Mucosa of descending colon (tissue), 3 donors: ENCODE data around the gene TTC34. TPM values are rescaled to one million over a fixed set of nuclear protein-coding genes. Genes with fewer than 3 reads are reported as not detected.

Source experiments
- ATAC-seq: fragments of 200-7000 bp; cut with Tn5 transposase; one replicate; pipeline ENCODE4 v1.9.1; 2020; ENCODE audit warnings: mild to moderate bottlenecking, moderate library complexity
- DNase-seq, 3 donors: peaks; one replicate each; pipeline ENCODE4 v3.0.0-alpha.2; 2020
- H3K36me3 ChIP-seq: fragments of 200-600 bp; one replicate; pipeline ENCODE4 v1.8.0; 2021; ENCODE audit warnings: low read depth, mild to moderate bottlenecking
- H3K4me1 ChIP-seq: fragments of 200-600 bp; one replicate; pipeline ENCODE4 v1.8.0; 2021; ENCODE audit warnings: low read depth, mild to moderate bottlenecking
- H3K4me3 ChIP-seq: fragments of 200-600 bp; one replicate; pipeline ENCODE4 v1.8.0; 2021; ENCODE audit warnings: mild to moderate bottlenecking
- H3K9me3 ChIP-seq: fragments of 200-600 bp; one replicate; pipeline ENCODE4 v1.8.0; 2021; ENCODE audit warnings: mild to moderate bottlenecking
- CTCF ChIP-seq: fragments of 200-600 bp; IDR thresholded peaks from one replicate; pipeline ENCODE4 v1.8.0; 2022; ENCODE audit warnings: antibody characterized with exemption, mild to moderate bottlenecking
- intact Hi-C, 2 donors: fragments of 100-400 bp; cut with DNase I in 1 of 2; cut with micrococcal nuclease in 1 of 2; formaldehyde crosslinking; loops; one replicate each; pipeline versions ENCODE4 v1.11.0 to v1.11.1; 2022; cut with DNase I, micrococcal nuclease
- total RNA-seq, 3 donors: library from RNA; stranded (reverse); fragmentation: NEBNext Ultra II Directional in 2 of 3; extraction: Animal tissue kit (Norgen Biotek cat#: 25700) in 2 of 3; gene quantifications; one replicate each; pipeline versions ENCODE4 v1.2.1 to v1.2.4, GENCODE V29; 2021 to 2023
- donor health status: DM: no; HTN: no; CAD: no; lungs with moderate emphysema.
- donor health status: DM: no; HTN: no; CAD: no.
- donor health status: DM: no; HTN: yes; CAD: no.

The TTC34 gene
- total RNA-seq, 3 donors from 2014 or later, result 0.43 to 1.1 (median 0.61) TPM

- H3K4me3 ChIP-seq, result no peak overlapping the region
- ATAC-seq, result no peak
- DNase-seq, result no peak
- no peaks in the 10 kb centered on the region for H3K4me1 ChIP-seq
- intact Hi-C loops, result no loop called here
- no peaks in the 10 kb centered on the region for H3K36me3 ChIP-seq
- TF ChIP-seq CTCF, result no peak
- H3K9me3 ChIP-seq, result peaks cover 22% of the 10 kb centered on the region
Measured at GRCh38 chr1:2795926-2796325, 5.6 kb downstream of the TTC34 start.

- no peak for ATAC-seq
- no peaks in the 10 kb centered on the region for H3K36me3 ChIP-seq
Measured at GRCh38 chr1:2791027-2791760, 10.3 kb downstream of the TTC34 start.

GRCh38 chr1:2789986-2790581, 11.4 kb downstream of the TTC34 start:
- no peak for TF ChIP-seq CTCF
- ATAC-seq, result no peak
- no peaks in the 10 kb centered on the region for H3K4me1 ChIP-seq
- peaks cover 19% of the 10 kb centered on the region for H3K9me3 ChIP-seq
- H3K4me3 ChIP-seq, result no peak overlapping the region
- peak in 2 of 3 donors; percentile 14 to 27 for DNase-seq
- H3K36me3 ChIP-seq, result no peaks in the 10 kb centered on the region
- intact Hi-C loops, result no loop called here

More at GRCh38 chr1:2791027-2791760, 10.3 kb downstream of the TTC34 start:
- intact Hi-C loops, result no loop called here
- Histone ChIP-seq H3K9me3 (peaks cover 22% of the 10 kb centered on the region), H3K4me3 (no peak overlapping the region), H3K4me1 (no peaks in the 10 kb centered on the region)
- DNase-seq, result peak in 1 of 3 donors; percentile 4
- no peak for TF ChIP-seq CTCF

DNA sequence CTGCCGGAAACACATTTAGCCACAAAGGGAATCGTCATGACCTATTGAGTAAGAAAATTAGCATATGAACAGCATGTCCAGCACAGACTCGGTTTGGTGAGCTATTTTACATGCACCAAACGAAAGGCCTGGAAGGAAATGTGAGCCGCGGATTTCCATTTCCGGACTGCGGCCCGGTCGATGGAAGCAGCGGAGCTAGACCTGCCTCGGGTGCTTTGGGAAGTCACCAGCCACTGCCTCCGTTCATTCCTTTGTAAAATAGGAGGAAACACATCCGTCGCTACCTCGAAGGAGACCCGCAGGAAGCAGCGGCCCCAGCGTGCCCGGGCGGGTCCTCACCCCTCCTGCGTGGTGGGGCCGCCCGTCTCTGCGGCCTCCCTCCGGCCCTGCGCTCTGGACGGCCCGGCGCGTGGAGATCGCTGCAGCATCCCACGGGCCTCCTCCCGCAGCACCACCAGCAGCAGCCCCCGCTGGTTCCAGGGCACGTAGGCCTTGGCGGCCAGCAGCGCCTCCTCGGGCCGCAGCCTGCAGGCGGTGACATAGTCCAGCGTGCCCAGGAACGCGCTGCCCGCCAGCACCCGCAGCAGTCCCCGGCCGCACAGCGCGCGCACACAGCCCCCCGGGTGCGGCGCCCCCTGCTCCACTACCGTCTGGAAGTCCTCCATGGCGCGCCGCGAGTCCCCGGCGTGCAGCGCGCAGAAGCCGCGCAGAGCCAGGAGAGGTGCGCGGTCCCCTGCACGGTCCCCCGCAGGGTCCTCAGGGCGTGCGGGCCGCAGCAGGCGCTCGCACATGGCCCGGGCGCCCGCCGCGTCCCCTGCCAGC, 12.1 kb downstream of the TTC34 start:
- H3K4me1 ChIP-seq, result no peaks in the 10 kb centered on the region
- intact Hi-C loops, result no loop called here

More for the DNA sequence above, 12.1 kb downstream of the TTC34 start:
- H3K9me3 ChIP-seq, result peaks cover 18% of the 10 kb centered on the region
- ATAC-seq (no peak), DNase-seq (peak in 1 of 3 donors; percentile 22)
- TF ChIP-seq CTCF, result no peak
- no peak overlapping the region for H3K4me3 ChIP-seq
- no peaks in the 10 kb centered on the region for H3K36me3 ChIP-seq
